ENCODE results near the gene LTF.
A peak's percentile ranks its signal among the peaks of the same experiment; 100 is the strongest.

The LTF gene
- 0 to 0.85 (median 0.06) reads per million in 9 experiments for total RNA-seq

GRCh38 chr3:46464326-46465195 lies at the start of gene LTF:
Gene LTF (minus strand): TSS chr3:46464905. CDS start chr3:46464867, 38 bp downstream.
- Mint-ChIP-seq H3K27ac (no peak within 1 kb of the TSS), H3K4me3 (no peak within 1 kb of the TSS)

GRCh38 chr3:46512191-46512749 lies 47.6 kb upstream of the LTF start:
- Mint-ChIP-seq H3K4me1 (ENCODE audit: low read depth in 2 of 2) (peaks cover 0 to 2% of the 10 kb centered on the region in 2 donors), H3K36me3 (ENCODE audit: insufficient read depth) (no peaks in the 10 kb centered on the region), H3K9me3 (no peaks in the 10 kb centered on the region), H3K27ac (no peak overlapping the region), H3K4me3 (no peak overlapping the region), H3K27me3 (peaks cover 20 to 21% of the 10 kb centered on the region in 2 donors)
- no peak for ATAC-seq (replicated peaks)
- DNase-seq, result no peak

More at GRCh38 chr3:46464326-46465195, at the start of gene LTF:
- Mint-ChIP-seq H3K27me3 (peaks cover 52 to 74% of the 10 kb centered on the region in 2 donors), H3K4me1 (ENCODE audit: low read depth in 2 of 2) (no peaks in the 10 kb centered on the region), H3K9me3 (no peaks in the 10 kb centered on the region), H3K36me3 (ENCODE audit: insufficient read depth) (no peaks in the 10 kb centered on the region)
- DNase-seq (no peak), ATAC-seq (replicated peaks) (no peak)

- no peak for ATAC-seq (replicated peaks)
- Mint-ChIP-seq H3K27me3 (peaks cover 21 to 33% of the 10 kb centered on the region in 2 donors), H3K9me3 (no peaks in the 10 kb centered on the region), H3K27ac (no peak overlapping the region), H3K4me1 (ENCODE audit: low read depth in 2 of 2) (peaks cover 0 to 1% of the 10 kb centered on the region in 2 donors), H3K36me3 (ENCODE audit: insufficient read depth) (no peaks in the 10 kb centered on the region), H3K4me3 (no peak overlapping the region)
- no peak for DNase-seq
Measured at GRCh38 chr3:46509661-46510187, 45.0 kb upstream of the LTF start.

GRCh38 chr3:46508850-46509591 lies 44.3 kb upstream of the LTF start:
- DNase-seq (no peak), ATAC-seq (replicated peaks) (no peak)
- Mint-ChIP-seq H3K4me1 (ENCODE audit: low read depth in 2 of 2) (peaks cover 0 to 1% of the 10 kb centered on the region in 2 donors), H3K27ac (no peak overlapping the region), H3K27me3 (peaks cover 21 to 33% of the 10 kb centered on the region in 2 donors), H3K9me3 (no peaks in the 10 kb centered on the region), H3K36me3 (ENCODE audit: insufficient read depth) (no peaks in the 10 kb centered on the region), H3K4me3 (no peak overlapping the region)

GRCh38 chr3:46506526-46506925 lies 41.8 kb upstream of the LTF start:
- no peak overlapping the region for H3K4me3 Mint-ChIP-seq
- no peak for DNase-seq
- H3K9me3 Mint-ChIP-seq, result no peaks in the 10 kb centered on the region
- H3K4me1 Mint-ChIP-seq (ENCODE audit: low read depth in 2 of 2), result peaks cover 0 to 1% of the 10 kb centered on the region in 2 donors
- H3K27me3 Mint-ChIP-seq, result peaks cover 12 to 23% of the 10 kb centered on the region in 2 donors
- H3K36me3 Mint-ChIP-seq (ENCODE audit: insufficient read depth), result no peaks in the 10 kb centered on the region
- H3K27ac Mint-ChIP-seq, result no peak overlapping the region
- ATAC-seq (replicated peaks), result no peak

- ATAC-seq (replicated peaks) (no peak), DNase-seq (no peak)
- Mint-ChIP-seq H3K4me1 (ENCODE audit: low read depth in 2 of 2) (peaks cover 0 to 1% of the 10 kb centered on the region in 2 donors), H3K4me3 (no peak overlapping the region), H3K27me3 (peaks cover 7 to 17% of the 10 kb centered on the region in 2 donors), H3K36me3 (ENCODE audit: insufficient read depth) (no peaks in the 10 kb centered on the region), H3K9me3 (no peaks in the 10 kb centered on the region), H3K27ac (no peak overlapping the region)
Measured at GRCh38 chr3:46505953-46506352, 41.2 kb upstream of the LTF start.

- DNase-seq (no peak), ATAC-seq (replicated peaks) (peak; percentile 58)
- Mint-ChIP-seq H3K4me3 (no peak overlapping the region), H3K4me1 (ENCODE audit: low read depth in 2 of 2) (peaks cover 0 to 1% of the 10 kb centered on the region in 2 donors), H3K9me3 (no peaks in the 10 kb centered on the region), H3K27ac (no peak overlapping the region), H3K27me3 (peaks cover 4 to 14% of the 10 kb centered on the region in 2 donors), H3K36me3 (ENCODE audit: insufficient read depth) (no peaks in the 10 kb centered on the region)
Measured at GRCh38 chr3:46504789-46505188, 40.1 kb upstream of the LTF start.

GRCh38 chr3:46503200-46503874 lies 38.6 kb upstream of the LTF start:
- H3K4me3 Mint-ChIP-seq, result no peak overlapping the region
- H3K27me3 Mint-ChIP-seq, result peaks cover 4 to 14% of the 10 kb centered on the region in 2 donors
- H3K36me3 Mint-ChIP-seq (ENCODE audit: insufficient read depth), result no peaks in the 10 kb centered on the region
- H3K4me1 Mint-ChIP-seq (ENCODE audit: low read depth in 2 of 2), result peaks cover 0 to 1% of the 10 kb centered on the region in 2 donors
- peak overlapping the region in 1 of 2 donors; percentile 79 for H3K27ac Mint-ChIP-seq
- no peak for ATAC-seq (replicated peaks)
- no peak for DNase-seq
- no peaks in the 10 kb centered on the region for H3K9me3 Mint-ChIP-seq

GRCh38 chr3:46501702-46502101 lies 37.0 kb upstream of the LTF start:
- Mint-ChIP-seq H3K27ac (no peak overlapping the region), H3K36me3 (ENCODE audit: insufficient read depth) (no peaks in the 10 kb centered on the region), H3K4me3 (no peak overlapping the region), H3K27me3 (peaks cover 0 to 9% of the 10 kb centered on the region in 2 donors), H3K9me3 (no peaks in the 10 kb centered on the region), H3K4me1 (ENCODE audit: low read depth in 2 of 2) (peaks cover 0 to 1% of the 10 kb centered on the region in 2 donors)
- ATAC-seq (replicated peaks) (no peak), DNase-seq (no peak)

GRCh38 chr3:46500656-46501635 lies 36.2 kb upstream of the LTF start:
- H3K4me3 Mint-ChIP-seq, result no peak overlapping the region

GRCh38 chr3:46498916-46499519 lies 34.3 kb upstream of the LTF start:
- peak overlapping the region in 1 of 2 donors; percentile 0 for H3K27ac Mint-ChIP-seq

More at GRCh38 chr3:46500656-46501635, 36.2 kb upstream of the LTF start:
- H3K27ac Mint-ChIP-seq, result no peak overlapping the region
- H3K4me1 Mint-ChIP-seq (ENCODE audit: low read depth in 2 of 2), result peaks cover 0 to 1% of the 10 kb centered on the region in 2 donors
- no peak for ATAC-seq (replicated peaks)
- DNase-seq, result no peak
- H3K9me3 Mint-ChIP-seq, result no peaks in the 10 kb centered on the region
- H3K36me3 Mint-ChIP-seq (ENCODE audit: insufficient read depth), result no peaks in the 10 kb centered on the region
- peaks cover 0 to 2% of the 10 kb centered on the region in 2 donors for H3K27me3 Mint-ChIP-seq

More at GRCh38 chr3:46498916-46499519, 34.3 kb upstream of the LTF start:
- Mint-ChIP-seq H3K36me3 (ENCODE audit: insufficient read depth) (no peaks in the 10 kb centered on the region), H3K4me3 (no peak overlapping the region), H3K4me1 (ENCODE audit: low read depth in 2 of 2) (no peaks in the 10 kb centered on the region), H3K9me3 (no peaks in the 10 kb centered on the region), H3K27me3 (no peaks in the 10 kb centered on the region)
- DNase-seq (no peak), ATAC-seq (replicated peaks) (no peak)
